ENCODE data around the gene PRPF39.
"Not testable (repeated sequence)": the region's sequence is repeated elsewhere in the genome, so short reads cannot be mapped to it uniquely, and the experiment has no call there.

Gene PRPF39

DNA sequence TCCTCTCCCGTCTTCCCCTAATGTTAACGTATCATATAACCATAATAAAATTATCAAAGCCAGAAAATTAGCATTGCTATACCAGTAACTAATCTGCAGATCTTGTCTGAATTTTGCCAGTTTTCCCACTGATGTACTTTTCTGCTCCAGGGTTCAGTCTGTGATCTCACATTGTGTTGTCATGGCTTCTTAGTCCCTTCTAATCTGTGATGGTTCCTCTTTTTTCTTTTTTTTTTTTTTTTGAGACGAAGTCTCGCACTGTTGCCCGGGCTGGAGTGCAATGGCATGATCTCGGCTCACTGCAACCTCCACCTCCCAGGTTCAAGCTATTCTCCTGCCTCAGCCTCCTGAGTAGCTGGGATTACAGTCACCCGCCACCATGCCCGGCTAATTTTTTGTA is 58.2 kb downstream of the PRPF39 start:
- not testable (repeated sequence) for DNase-seq

DNA sequence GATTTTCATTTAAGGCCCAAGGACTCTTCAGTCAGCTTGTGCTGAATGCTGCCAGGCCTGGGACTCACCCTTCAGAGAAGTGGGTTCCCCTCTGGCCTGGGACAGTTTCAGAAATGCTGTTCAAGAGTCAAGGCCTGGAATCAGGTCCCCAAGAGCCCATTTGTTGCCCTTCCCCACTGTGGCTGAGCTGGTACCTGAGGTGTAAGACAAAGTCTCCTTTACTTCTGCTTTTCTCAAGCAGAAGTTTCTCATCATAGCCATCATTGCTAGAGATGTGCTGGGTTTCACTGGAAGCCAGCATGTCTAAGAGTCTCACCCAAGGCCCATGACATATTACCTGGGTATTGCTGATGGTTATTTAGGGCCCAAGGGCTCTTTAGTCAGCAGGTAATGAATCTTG is 60.7 kb downstream of the PRPF39 start:
- DNase-seq = no peak

DNA sequence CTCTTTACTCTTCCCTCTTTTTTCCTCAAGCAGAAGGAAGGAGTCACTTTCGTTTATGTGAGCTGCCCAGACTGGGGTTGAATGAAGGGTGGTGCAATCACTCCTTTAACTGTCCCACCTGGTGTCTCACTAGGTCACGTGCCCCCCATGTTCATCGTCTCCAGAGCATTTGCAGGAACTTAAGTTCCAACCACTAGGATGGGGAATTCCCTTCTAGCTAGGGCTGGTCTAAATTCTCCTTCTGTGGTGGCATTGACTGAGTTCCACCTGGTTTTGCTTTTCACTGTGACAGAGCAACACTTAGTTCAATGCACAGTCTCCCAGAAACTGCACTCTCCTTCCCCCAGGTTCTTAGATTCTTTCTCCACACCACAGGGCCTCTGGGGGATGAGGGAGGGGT is 61.3 kb downstream of the PRPF39 start:
- no peak for DNase-seq

GRCh38 chr14:45149602-45150001 is 65.7 kb downstream of the PRPF39 start:
- no peak for DNase-seq

- DNase-seq = no peak
Observed at GRCh38 chr14:45150386-45150890, 66.5 kb downstream of the PRPF39 start.

DNA sequence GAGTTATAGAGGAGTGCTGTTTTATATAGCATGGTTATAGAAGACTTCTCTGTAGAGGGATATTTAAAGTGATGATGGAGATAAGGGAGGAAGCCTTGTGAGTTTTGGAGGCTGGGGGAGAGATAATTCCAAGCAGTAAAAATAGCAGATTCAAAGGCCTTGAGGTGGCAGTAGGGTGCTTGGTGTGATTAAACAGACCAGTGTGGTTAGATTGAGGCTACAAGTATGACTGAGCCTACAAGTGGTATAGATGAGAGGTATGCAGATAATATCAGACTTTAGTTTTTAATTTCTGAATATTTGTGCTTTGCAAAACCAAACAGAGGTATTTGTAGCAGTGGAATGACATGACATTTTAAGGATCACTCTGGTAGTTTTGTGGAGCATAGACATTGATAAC is 72.2 kb downstream of the PRPF39 start:
- DNase-seq = no peak
